ENCODE data around the gene APBB1.

DNA sequence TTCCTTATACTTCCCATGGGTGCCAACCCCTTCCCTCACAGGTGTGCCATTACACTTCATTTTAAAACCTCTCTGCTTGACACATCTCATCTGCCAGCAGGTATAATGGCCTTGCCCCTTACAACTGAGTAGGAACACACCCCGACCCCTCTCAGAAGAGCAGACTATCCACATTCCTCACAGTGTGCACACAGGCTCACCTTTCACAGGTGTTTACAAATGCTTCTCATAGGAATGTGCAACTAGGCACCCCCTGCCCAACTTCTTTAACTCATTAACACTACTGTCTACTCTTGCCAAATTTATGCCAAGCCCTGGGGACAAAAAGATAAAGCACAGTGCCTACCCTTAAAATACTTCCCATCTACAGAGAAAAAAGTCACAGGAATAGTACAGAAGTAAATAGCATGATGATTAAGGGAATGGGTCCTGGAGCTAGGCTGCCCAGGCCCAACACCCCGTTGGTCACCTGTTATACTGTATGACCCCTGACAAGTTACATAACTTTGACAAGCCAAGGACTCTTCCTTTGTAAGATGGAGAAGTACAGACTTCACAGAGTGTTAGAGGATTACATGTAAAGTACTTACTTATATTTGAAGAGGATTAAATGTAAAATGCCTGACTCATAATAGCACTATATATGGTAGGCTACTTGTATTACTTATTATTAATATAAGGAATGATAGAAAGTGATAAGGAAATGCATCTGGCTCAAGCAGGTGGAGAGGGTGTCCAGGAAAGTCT is 39.6 kb upstream of the APBB1 start:
- TF ChIP-seq ZNF274 (IDR thresholded peaks at IDR 0.05; ENCODE audit: low read depth, low read length) (no peak), YY1 (IDR thresholded peaks at IDR 0.05; ENCODE audit: insufficient read depth, insufficient read length) (no peak)
